ENCODE measurements around the gene NF2.

DNA sequence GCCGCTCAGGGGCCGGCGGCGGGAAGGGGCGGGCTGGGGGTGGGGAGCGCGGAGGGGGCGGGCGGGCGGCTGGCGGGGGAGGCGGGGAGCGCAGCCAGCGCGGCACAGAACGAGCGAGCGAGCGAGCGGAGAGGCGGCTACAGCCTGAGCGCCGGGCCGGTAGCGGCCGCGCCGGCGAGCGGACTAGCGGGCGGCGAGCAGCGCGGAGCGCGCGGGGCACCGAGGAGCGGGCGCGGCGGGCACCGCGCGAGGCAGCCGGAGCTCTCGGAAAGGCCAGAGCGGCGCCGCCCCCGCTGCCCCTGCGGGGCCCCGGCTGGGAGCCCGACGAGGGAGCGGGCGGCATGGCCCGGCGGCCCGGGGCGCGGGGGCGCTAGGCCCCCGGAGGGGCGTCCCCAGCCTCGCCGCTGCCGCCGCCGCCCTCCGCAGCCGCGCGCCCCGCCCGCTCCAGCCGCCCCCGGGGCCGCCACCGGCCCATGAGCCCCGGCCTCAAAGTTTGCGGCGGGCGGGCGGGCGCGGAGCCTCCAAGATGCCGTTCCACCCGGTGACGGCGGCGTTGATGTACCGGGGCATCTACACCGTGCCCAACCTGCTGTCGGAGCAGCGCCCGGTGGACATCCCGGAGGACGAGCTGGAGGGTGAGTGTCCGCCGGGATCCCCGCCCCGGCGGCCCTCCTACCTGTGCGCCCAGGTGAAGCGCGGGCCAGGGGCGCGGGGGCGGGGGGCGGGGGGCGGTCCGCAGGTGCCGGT, 116.6 kb downstream of the NF2 start, which contains the start of gene CABP7:
- TF ChIP-seq POLR2AphosphoS5 (IDR thresholded peaks at IDR 0.05) (no peak), CTCF (IDR thresholded peaks at IDR 0.05) (no peak)
